ENCODE data around the gene SPATA21.

Gene SPATA21

GRCh38 chr1:16349847-16350406 lies 87.3 kb downstream of the SPATA21 start:
- no peak overlapping the region for H2AK5ac ChIP-seq (ENCODE audit: low read depth, low read length)
- H3K79me1 ChIP-seq (ENCODE audit: low read depth, low read length): peaks cover 5% of the 10 kb centered on the region
- H3K4ac ChIP-seq (ENCODE audit: low read length): no peak overlapping the region
- no peak overlapping the region for H3K4me3 ChIP-seq (ENCODE audit: low read length in 2 of 2)
- H3K36me3 ChIP-seq (replicated peaks in 1 of 2; ENCODE audit: control insufficient read depth in 2 of 2, insufficient read depth in 2 of 2, low read length in 2 of 2): peaks cover 0 to 10% of the 10 kb centered on the region in 2 donors
- no peak overlapping the region for H2BK15ac ChIP-seq (ENCODE audit: low read length)
- no peak for DNase-seq (ENCODE audit: low spot score)
- no peak overlapping the region for H4K91ac ChIP-seq (ENCODE audit: low read depth, low read length, poor library complexity)
- no peaks in the 10 kb centered on the region for H3K9me3 ChIP-seq (replicated peaks in 1 of 2; ENCODE audit: control insufficient read depth in 2 of 2, insufficient read depth in 1 of 2, low read depth in 1 of 2, low read length in 2 of 2)
- H3K4me1 ChIP-seq (ENCODE audit: control insufficient read depth in 2 of 2, insufficient read depth in 1 of 2, low read depth in 1 of 2, low read length in 2 of 2): peaks cover 7 to 10% of the 10 kb centered on the region in 2 donors
- no peak overlapping the region for H2BK120ac ChIP-seq (ENCODE audit: low read depth, low read length)
- no peak overlapping the region for H3K27ac ChIP-seq (replicated peaks; ENCODE audit: low read length)
- no peak overlapping the region for H3K14ac ChIP-seq (ENCODE audit: low read length)
- H3K4me2 ChIP-seq (ENCODE audit: insufficient read depth, low read length, poor library complexity, severe bottlenecking): no peak overlapping the region
- H3K18ac ChIP-seq (ENCODE audit: low read length): no peak overlapping the region
- no CpG with 5 or more reads among the region's 2 CpGs for WGBS, 2 donors (ENCODE audit: extremely low coverage in 2 of 2, insufficient read length in 2 of 2, insufficient replicate concordance in 1 of 2)
- H2BK12ac ChIP-seq (ENCODE audit: low read length): no peak overlapping the region
- H3K27me3 ChIP-seq (ENCODE audit: control insufficient read depth in 3 of 3, insufficient read depth in 3 of 3, low read depth in 1 of 3, low read length in 3 of 3): no peaks in the 10 kb centered on the region
- H3K23ac ChIP-seq (ENCODE audit: low read depth, low read length, poor library complexity): no peak overlapping the region
- no peak overlapping the region for H2BK5ac ChIP-seq (ENCODE audit: low read length)
- no peak overlapping the region for H2AFZ ChIP-seq (ENCODE audit: low read length)
- no peak overlapping the region for H4K8ac ChIP-seq (ENCODE audit: low read depth, low read length)
- H3K9ac ChIP-seq (ENCODE audit: low read depth, low read length, poor library complexity): no peak overlapping the region

Measured in neuronal stem cell (in vitro differentiated cells).